Muscle of leg (tissue), 11 donors: ENCODE measurements around the gene TMPRSS12. TPM values are rescaled to one million over a fixed set of nuclear protein-coding genes. Genes with fewer than 3 reads are reported as not detected.
"Not testable (repeated sequence)": the region's sequence is repeated elsewhere in the genome, so short reads cannot be mapped to it uniquely, and the experiment has no call there.

ENCODE experiments used
- DNase-seq: peaks from one replicate; pipeline ENCODE4 v3.0.0; 2013
- H3K27ac ChIP-seq: one replicate; pipeline ENCODE4 v1.5.1; 2013; ENCODE audit warnings: mild to moderate bottlenecking, low read length, control low read depth
- H3K27me3 ChIP-seq: one replicate; pipeline ENCODE4 v1.6.1; 2013; ENCODE audit warnings: low read length; ENCODE audit not compliant: control insufficient read depth, insufficient read depth
- H3K36me3 ChIP-seq: one replicate; pipeline ENCODE4 v1.6.1; 2013; ENCODE audit warnings: low read length; ENCODE audit not compliant: control insufficient read depth, insufficient read depth
- H3K4me1 ChIP-seq: one replicate; pipeline ENCODE4 v1.6.1; 2013; ENCODE audit warnings: low read length; ENCODE audit not compliant: control insufficient read depth, insufficient read depth
- H3K4me3 ChIP-seq: one replicate; pipeline ENCODE4 v1.5.1; 2013; ENCODE audit warnings: low read length, control low read depth
- H3K9me3 ChIP-seq: replicated peaks from 2 replicates; pipeline ENCODE4 v1.6.1; 2013; ENCODE audit warnings: low read depth, low read length; ENCODE audit not compliant: control insufficient read depth
- WGBS: methylation state at CpG from one replicate; pipeline ENCODE4 v1.1.5; 2013; ENCODE audit warnings: missing lambda C conversion rate; ENCODE audit not compliant: insufficient coverage; 5-methylcytosine and 5-hydroxymethylcytosine counted together
- polyA plus RNA-seq, 8 donors: library from polyadenylated mRNA; unstranded; fragments of 120-200 nt; gene quantifications; one replicate each; pipeline versions ENCODE4 v1.2.1 to v1.2.3, GENCODE V29; 2013; ENCODE audit warnings: inconsistent platforms in 1 of 8, low replicate concordance in 1 of 8; ENCODE audit not compliant: insufficient read length in 8 of 8, insufficient read depth in 1 of 8
- total RNA-seq: library from RNA; stranded (reverse); fragments of 120-200 nt; gene quantifications from one replicate; pipeline ENCODE4 v1.2.4, GENCODE V29; 2013

The TMPRSS12 gene
- total and polyA plus RNA-seq, 9 donors, result 0.09 to 0.24 (median 0.10) TPM; not detected in 5

DNA sequence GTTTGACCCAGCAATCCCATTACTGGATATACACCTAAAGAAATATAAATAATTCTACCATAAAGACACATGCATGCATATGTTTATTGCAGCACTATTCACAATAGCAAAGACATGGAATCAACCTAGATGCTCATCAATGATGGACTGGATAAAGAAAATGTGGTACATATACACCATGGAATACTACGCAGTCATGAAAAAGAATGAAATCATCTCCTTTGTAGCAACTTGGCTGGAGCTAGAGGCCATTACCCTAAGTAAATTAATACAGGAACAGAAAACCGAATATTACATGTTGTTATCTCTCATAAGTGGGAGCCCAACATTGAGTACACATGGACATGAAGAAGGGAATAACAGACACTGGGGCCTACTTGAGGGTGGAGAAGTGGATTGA lies 13.0 kb downstream of the TMPRSS12 start:
- not testable (repeated sequence) for DNase-seq, H3K9me3 ChIP-seq, H3K36me3 ChIP-seq, H3K27ac ChIP-seq, H3K27me3 ChIP-seq, H3K4me1 ChIP-seq, H3K4me3 ChIP-seq
- WGBS, result no CpG with 5 or more reads among the region's 2 CpGs

- Histone ChIP-seq H3K27me3 (no peaks in the 10 kb centered on the region), H3K36me3 (no peaks in the 10 kb centered on the region), H3K4me3 (no peak overlapping the region), H3K27ac (no peak overlapping the region), H3K9me3 (peaks cover 2% of the 10 kb centered on the region), H3K4me1 (no peaks in the 10 kb centered on the region)
- no CpG with 5 or more reads among the region's 4 CpGs for WGBS
- DNase-seq, result no peak
Measured at GRCh38 chr12:50859621-50860310, 17.0 kb downstream of the TMPRSS12 start.

- WGBS, result 63% methylated on average over 1 of the region's 6 CpGs
- DNase-seq, result peak; percentile 77
Measured at GRCh38 chr12:50862316-50862715, 19.6 kb downstream of the TMPRSS12 start.

GRCh38 chr12:50865266-50865665 lies 22.5 kb downstream of the TMPRSS12 start:
- H3K9me3 ChIP-seq, result peaks cover 6% of the 10 kb centered on the region
- WGBS, result no CpG with 5 or more reads among the region's 3 CpGs
- DNase-seq, result no peak
- no peak overlapping the region for H3K27ac ChIP-seq
- H3K4me1 ChIP-seq, result no peaks in the 10 kb centered on the region
- H3K4me3 ChIP-seq, result no peak overlapping the region
- no peaks in the 10 kb centered on the region for H3K36me3 ChIP-seq
- H3K27me3 ChIP-seq, result no peaks in the 10 kb centered on the region

More at GRCh38 chr12:50862316-50862715, 19.6 kb downstream of the TMPRSS12 start:
- Histone ChIP-seq H3K27me3 (no peaks in the 10 kb centered on the region), H3K4me3 (no peak overlapping the region), H3K4me1 (no peaks in the 10 kb centered on the region), H3K9me3 (peaks cover 6% of the 10 kb centered on the region), H3K27ac (no peak overlapping the region), H3K36me3 (no peaks in the 10 kb centered on the region)

- H3K9me3 ChIP-seq, H3K27ac ChIP-seq, H3K4me1 ChIP-seq, H3K36me3 ChIP-seq, H3K27me3 ChIP-seq, DNase-seq, H3K4me3 ChIP-seq: not testable (repeated sequence)
- no CpG with 5 or more reads among the region's 2 CpGs for WGBS
Measured at GRCh38 chr12:50868881-50869280, 26.2 kb downstream of the TMPRSS12 start.

GRCh38 chr12:50882563-50882962 lies 39.8 kb downstream of the TMPRSS12 start:
- no CpG with 5 or more reads among the region's 3 CpGs for WGBS
- Histone ChIP-seq H3K4me1 (no peaks in the 10 kb centered on the region), H3K27ac (no peak overlapping the region), H3K4me3 (no peak overlapping the region), H3K9me3 (peaks cover 7% of the 10 kb centered on the region), H3K36me3 (no peaks in the 10 kb centered on the region), H3K27me3 (no peaks in the 10 kb centered on the region)
- DNase-seq, result no peak

- peaks cover 6% of the 10 kb centered on the region for H3K9me3 ChIP-seq
- no peak for DNase-seq
- H3K27me3 ChIP-seq, result no peaks in the 10 kb centered on the region
- no peaks in the 10 kb centered on the region for H3K4me1 ChIP-seq
- H3K36me3 ChIP-seq, result no peaks in the 10 kb centered on the region
- no peak overlapping the region for H3K27ac ChIP-seq
- no CpG with 5 or more reads among the region's 3 CpGs for WGBS
- no peak overlapping the region for H3K4me3 ChIP-seq
Measured at GRCh38 chr12:50887191-50887590, 44.5 kb downstream of the TMPRSS12 start.

- no peaks in the 10 kb centered on the region for H3K9me3 ChIP-seq
- H3K27me3 ChIP-seq, result no peaks in the 10 kb centered on the region
- H3K27ac ChIP-seq, result no peak overlapping the region
- H3K4me1 ChIP-seq, result no peaks in the 10 kb centered on the region
- WGBS, result no CpG with 5 or more reads among the region's 2 CpGs
- H3K4me3 ChIP-seq, result no peak overlapping the region
- DNase-seq, result no peak
- H3K36me3 ChIP-seq, result no peaks in the 10 kb centered on the region
Measured at GRCh38 chr12:50888666-50889065, 45.9 kb downstream of the TMPRSS12 start.

DNA sequence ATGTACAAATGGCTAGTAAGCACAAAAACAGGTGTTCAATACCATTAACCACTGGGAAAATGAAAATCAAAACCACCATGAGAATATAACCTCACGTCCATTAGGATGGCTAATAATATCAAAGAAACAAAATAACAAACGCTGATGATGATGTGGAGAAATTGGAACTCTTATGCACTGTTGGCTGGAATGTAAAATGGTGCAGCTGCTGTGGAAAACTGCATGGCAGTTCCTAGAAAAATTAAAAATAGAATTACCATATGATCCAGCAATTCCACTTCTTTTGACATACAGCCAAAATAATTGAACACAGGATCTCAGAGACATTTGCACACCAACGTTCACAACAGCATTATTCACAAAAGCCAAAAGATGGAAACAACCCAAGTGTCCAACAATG lies 51.5 kb downstream of the TMPRSS12 start:
- Histone ChIP-seq H3K4me3 (no peak overlapping the region), H3K36me3 (no peaks in the 10 kb centered on the region), H3K27me3 (no peaks in the 10 kb centered on the region), H3K4me1 (no peaks in the 10 kb centered on the region), H3K9me3 (no peaks in the 10 kb centered on the region), H3K27ac (peak overlapping the region; percentile 45)
- WGBS, result no CpG with 5 or more reads among the region's 3 CpGs
- DNase-seq, result peak; percentile 75

- Histone ChIP-seq H3K27me3 (no peaks in the 10 kb centered on the region), H3K4me3 (no peak overlapping the region), H3K36me3 (no peaks in the 10 kb centered on the region), H3K27ac (no peak overlapping the region), H3K9me3 (no peaks in the 10 kb centered on the region), H3K4me1 (no peaks in the 10 kb centered on the region)
- DNase-seq, result no peak
- WGBS, result 78% methylated on average over 4 of the region's 4 CpGs
Measured at GRCh38 chr12:50901685-50902113, 59.0 kb downstream of the TMPRSS12 start.

DNA sequence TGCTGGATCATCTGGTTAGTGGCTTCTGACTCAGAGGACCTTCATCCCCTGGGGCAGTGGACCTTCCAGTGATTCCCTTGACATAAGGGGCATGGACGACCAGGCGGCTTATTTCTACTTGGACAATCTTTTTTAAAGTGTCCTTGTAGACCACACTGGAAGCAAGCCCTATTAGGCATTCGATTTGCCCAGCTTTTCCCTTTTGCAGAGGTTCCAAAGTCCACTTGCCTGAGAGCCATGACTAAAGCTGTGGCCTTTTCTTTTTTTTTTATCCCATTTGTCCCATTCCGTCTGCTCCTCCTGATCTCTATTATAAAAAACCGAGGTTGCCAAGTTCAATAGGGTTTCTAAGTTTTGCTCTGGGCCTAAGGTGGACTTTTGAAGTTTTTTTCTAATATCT lies 65.8 kb downstream of the TMPRSS12 start:
- H3K4me1 ChIP-seq, DNase-seq, H3K4me3 ChIP-seq, H3K36me3 ChIP-seq, H3K27ac ChIP-seq, H3K27me3 ChIP-seq: not testable (repeated sequence)
- peaks cover 12% of the 10 kb centered on the region for H3K9me3 ChIP-seq
- 92% methylated on average over 3 of the region's 5 CpGs for WGBS
